Gastroesophageal sphincter (tissue), 4 donors: Measurements from ENCODE around the gene MEOX2. TPM values are rescaled to one million over a fixed set of nuclear protein-coding genes. Genes with fewer than 3 reads are reported as not detected.
A peak's percentile ranks its signal among the peaks of the same experiment; 100 is the strongest.

Experiments used
- ATAC-seq: fragments of 150-250 bp; one replicate; pipeline ENCODE4 v1.9.1; 2016; ENCODE audit warnings: mild to moderate bottlenecking, moderate library complexity
- H3K27ac ChIP-seq, 4 donors: fragments of 200-600 bp; sonication (generic) in 3 of 4; 1 replicate in 3 of 4; 2 replicates in 1 of 4; pipeline ENCODE4 v1.5.1; 2016 to 2019
- H3K27me3 ChIP-seq: fragments of 200-600 bp; sonication (generic); one replicate; pipeline ENCODE4 v1.5.1; 2019
- H3K36me3 ChIP-seq, 2 donors: fragments of 200-600 bp; sonication (generic); one replicate each; pipeline ENCODE4 v1.5.1; 2019; ENCODE audit warnings: control low read depth in 1 of 2
- H3K4me1 ChIP-seq, 3 donors: fragments of 200-600 bp; sonication (generic); 1 replicate in 2 of 3; 2 replicates in 1 of 3; pipeline ENCODE4 v1.5.1; 2016 to 2019; ENCODE audit warnings: control low read depth in 2 of 3
- H3K4me3 ChIP-seq, 2 donors: fragments of 200-600 bp; sonication (generic); one replicate each; pipeline ENCODE4 v1.5.1; 2019; ENCODE audit warnings: mild to moderate bottlenecking in 1 of 2, moderate library complexity in 1 of 2
- H3K9me3 ChIP-seq, 3 donors: fragments of 200-600 bp; sonication (generic); one replicate each; pipeline ENCODE4 v1.5.1; 2017 to 2019; ENCODE audit warnings: control low read depth in 2 of 3
- EP300 ChIP-seq: sonication (generic); formaldehyde crosslinking; IDR thresholded peaks from one replicate; pipeline ENCODE4 v1.6.1; 2017; ENCODE audit warnings: antibody characterized with exemption, mild to moderate bottlenecking
- POLR2A ChIP-seq, 2 donors: fragments of 450-650 bp; IDR thresholded peaks; one replicate each; pipeline ENCODE4 v1.6.1; 2017; ENCODE audit warnings: antibody characterized with exemption in 2 of 2, mild to moderate bottlenecking in 2 of 2, moderate library complexity in 1 of 2
- POLR2AphosphoS5 ChIP-seq: sonication (generic); formaldehyde crosslinking; IDR thresholded peaks from one replicate; pipeline ENCODE4 v1.6.1; 2017; ENCODE audit warnings: antibody characterized with exemption
- WGBS, 2 donors: methylation state at CpG; one replicate each; pipeline ENCODE4 v1.1.5; 2018; ENCODE audit warnings: low coverage in 1 of 2; 5-methylcytosine and 5-hydroxymethylcytosine counted together
- total RNA-seq, 4 donors: library from RNA; depleted of rRNA; stranded (reverse); fragments of >200 nt; gene quantifications; one replicate each; pipeline ENCODE4 v1.1.0, GENCODE V29; 2016
- TF ChIP-seq, protein P1 (sequence below), 4 experiments: fragments of 200-600 bp in 2 of 4; fragments of 450-650 bp in 2 of 4; sonication (generic) in 1 of 4; IDR thresholded peaks; one replicate each; pipeline ENCODE4 v1.5.1; 2017 to 2019; ENCODE audit warnings: antibody characterized with exemption in 4 of 4, mild to moderate bottlenecking in 2 of 4, moderate library complexity in 2 of 4

MEOX2 gene
- total RNA-seq, 4 donors from 2014 or later, result 4.5 to 28.7 (median 12.5) TPM

DNA sequence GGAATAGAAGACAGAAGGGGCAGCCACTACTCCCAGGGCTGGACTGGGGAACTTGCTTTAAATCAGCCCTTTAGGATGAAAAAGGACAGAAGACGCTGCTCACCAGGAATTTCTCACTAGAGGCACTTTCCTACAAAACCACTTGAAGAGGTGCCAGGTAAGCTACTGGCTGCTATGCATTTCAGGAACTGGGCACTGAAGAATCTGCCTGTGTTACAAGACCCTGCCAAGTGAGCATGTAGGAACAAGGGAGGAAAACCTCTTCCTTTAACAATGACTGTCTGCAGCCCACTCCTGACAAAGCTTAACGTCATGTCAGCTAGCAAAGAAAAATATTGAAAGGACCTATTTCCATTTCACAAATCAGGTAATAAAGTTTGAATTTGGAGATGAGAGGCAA lies 118.8 kb downstream of the MEOX2 start:
- no peak overlapping the region for H3K27ac ChIP-seq
- no peaks in the 10 kb centered on the region for H3K4me1 ChIP-seq
- H3K4me3 ChIP-seq, result no peak overlapping the region
- 38 to 39% methylated on average over 1 to 2 of the region's 2 CpGs for WGBS, 2 donors
- H3K36me3 ChIP-seq, result no peaks in the 10 kb centered on the region
- H3K9me3 ChIP-seq, result peaks cover 0 to 6% (median 0%) of the 10 kb centered on the region in 3 donors
- no peaks in the 10 kb centered on the region for H3K27me3 ChIP-seq
- no peak for ATAC-seq
- TF ChIP-seq POLR2A (IDR thresholded peaks at IDR 0.05) (no peak), EP300 (no peak), POLR2AphosphoS5 (no peak)
- TF ChIP-seq, protein P1, sequence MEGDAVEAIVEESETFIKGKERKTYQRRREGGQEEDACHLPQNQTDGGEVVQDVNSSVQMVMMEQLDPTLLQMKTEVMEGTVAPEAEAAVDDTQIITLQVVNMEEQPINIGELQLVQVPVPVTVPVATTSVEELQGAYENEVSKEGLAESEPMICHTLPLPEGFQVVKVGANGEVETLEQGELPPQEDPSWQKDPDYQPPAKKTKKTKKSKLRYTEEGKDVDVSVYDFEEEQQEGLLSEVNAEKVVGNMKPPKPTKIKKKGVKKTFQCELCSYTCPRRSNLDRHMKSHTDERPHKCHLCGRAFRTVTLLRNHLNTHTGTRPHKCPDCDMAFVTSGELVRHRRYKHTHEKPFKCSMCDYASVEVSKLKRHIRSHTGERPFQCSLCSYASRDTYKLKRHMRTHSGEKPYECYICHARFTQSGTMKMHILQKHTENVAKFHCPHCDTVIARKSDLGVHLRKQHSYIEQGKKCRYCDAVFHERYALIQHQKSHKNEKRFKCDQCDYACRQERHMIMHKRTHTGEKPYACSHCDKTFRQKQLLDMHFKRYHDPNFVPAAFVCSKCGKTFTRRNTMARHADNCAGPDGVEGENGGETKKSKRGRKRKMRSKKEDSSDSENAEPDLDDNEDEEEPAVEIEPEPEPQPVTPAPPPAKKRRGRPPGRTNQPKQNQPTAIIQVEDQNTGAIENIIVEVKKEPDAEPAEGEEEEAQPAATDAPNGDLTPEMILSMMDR (IDR thresholded peaks at IDR 0.05), result no peak

DNA sequence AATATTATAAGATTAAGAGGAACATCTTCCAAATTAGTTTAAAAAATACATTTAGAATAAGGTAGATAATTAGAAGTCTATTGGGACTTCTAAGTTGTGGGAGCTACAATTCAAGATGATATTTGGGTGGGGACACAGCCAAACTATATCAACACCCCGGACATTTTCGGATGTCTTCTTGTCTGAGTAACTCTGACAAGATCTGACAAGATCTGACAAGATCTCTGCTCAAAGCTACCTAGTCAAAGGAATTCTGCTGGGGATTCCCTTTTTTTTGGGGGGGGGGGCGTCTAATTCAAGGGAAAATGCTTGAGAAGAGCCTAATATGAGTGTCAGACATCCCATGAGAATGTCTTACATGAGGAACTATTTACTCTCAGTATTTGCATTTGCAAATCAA lies 119.4 kb downstream of the MEOX2 start:
- WGBS, 2 donors, result 80 to 81% methylated on average over 1 to 2 of the region's 3 CpGs

DNA sequence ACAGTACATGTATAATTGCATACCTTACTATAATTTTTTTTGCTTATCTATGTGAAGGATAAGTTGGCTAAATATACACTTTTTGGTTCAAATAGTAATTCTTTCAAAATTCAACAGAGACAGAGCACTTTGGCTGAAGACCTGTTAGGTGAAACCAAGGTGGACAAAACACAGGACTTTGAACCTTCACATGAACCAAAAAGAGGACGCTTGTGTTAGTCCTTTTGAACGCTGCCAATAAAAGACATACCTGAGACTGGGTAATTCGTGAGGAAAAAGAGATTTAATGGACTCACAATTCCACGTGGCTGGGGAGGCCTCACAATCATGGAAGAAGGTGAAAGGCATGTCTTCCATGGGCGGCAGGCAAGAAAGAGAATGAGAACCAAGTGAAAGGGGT lies 120.0 kb downstream of the MEOX2 start:
- Histone ChIP-seq H3K27ac (no peak overlapping the region), H3K4me1 (peaks cover 0 to 6% (median 0%) of the 10 kb centered on the region in 3 donors), H3K36me3 (no peaks in the 10 kb centered on the region), H3K9me3 (peaks cover 0 to 6% (median 0%) of the 10 kb centered on the region in 3 donors), H3K4me3 (no peak overlapping the region), H3K27me3 (no peaks in the 10 kb centered on the region)
- TF ChIP-seq POLR2A (IDR thresholded peaks at IDR 0.05) (no peak), POLR2AphosphoS5 (no peak), EP300 (no peak)
- TF ChIP-seq, protein P1 (IDR thresholded peaks at IDR 0.05), result no peak
- ATAC-seq, result no peak
- WGBS, 2 donors, result 79 to 80% methylated on average over 2 to 5 of the region's 5 CpGs

More for the DNA sequence above, 119.4 kb downstream of the MEOX2 start:
- Histone ChIP-seq H3K4me3 (no peak overlapping the region), H3K27me3 (no peaks in the 10 kb centered on the region), H3K36me3 (no peaks in the 10 kb centered on the region), H3K9me3 (peaks cover 0 to 6% (median 0%) of the 10 kb centered on the region in 3 donors), H3K4me1 (peaks cover 0 to 4% (median 0%) of the 10 kb centered on the region in 3 donors), H3K27ac (no peak overlapping the region)
- no peak for ATAC-seq
- TF ChIP-seq POLR2AphosphoS5, result no peak
- TF ChIP-seq EP300, result no peak
- TF ChIP-seq POLR2A (IDR thresholded peaks at IDR 0.05), result no peak

DNA sequence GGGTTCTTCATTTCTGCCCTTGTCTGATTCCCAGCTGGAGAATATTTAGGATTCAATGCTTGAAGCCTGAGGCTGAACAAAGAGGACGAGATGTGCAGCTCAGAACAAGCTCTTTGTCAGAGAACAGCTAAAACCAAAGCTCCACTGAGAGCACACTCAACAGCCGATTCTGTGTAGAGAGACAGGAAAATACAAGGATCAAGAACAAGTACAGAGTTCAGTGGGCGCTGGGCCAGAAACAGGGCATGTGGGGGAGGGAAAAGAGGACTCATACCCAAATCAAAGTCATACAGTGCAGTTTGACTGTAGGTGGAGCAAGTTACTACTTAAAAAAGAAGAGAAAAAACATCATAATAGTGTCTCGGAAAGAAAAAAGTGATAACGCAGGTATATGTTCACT lies 124.6 kb downstream of the MEOX2 start, which contains the start of gene AGMO:
AGMO (minus strand) TSS at position 181 of the 400 bp plus-strand sequence.
- H3K4me1 ChIP-seq, result peaks cover 0 to 19% (median 2%) of the 10 kb centered on the region in 3 donors
- TF ChIP-seq POLR2A (IDR thresholded peaks at IDR 0.05), result no peak
- TF ChIP-seq, protein P1 (IDR thresholded peaks at IDR 0.05), result peak in 1 of 4 experiments; percentile 20
- no peak for TF ChIP-seq EP300
- no peak for TF ChIP-seq POLR2AphosphoS5
- H3K27me3 ChIP-seq, result no peaks in the 10 kb centered on the region
- peak within 1 kb of the TSS; percentile 12 to 54 (median 48) for H3K27ac ChIP-seq
- H3K36me3 ChIP-seq, result no peaks in the 10 kb centered on the region
- peak; percentile 43 for ATAC-seq
- H3K9me3 ChIP-seq, result peaks cover 0 to 6% (median 0%) of the 10 kb centered on the region in 3 donors
- H3K4me3 ChIP-seq, result peak within 1 kb of the TSS in 1 of 2 donors; percentile 6
- WGBS, 2 donors, result 47 to 52% methylated on average over 4 to 5 of the region's 5 CpGs

Other genes starting within 250 kb of the MEOX2 start
- gene AGMO, start 124.7 kb downstream of the MEOX2 start, total RNA-seq, result under 1 TPM in 3 of 4 donors, not detected in 1; 0.27 to 0.77 (median 0.64) TPM